GM12878 (cell line): Measurements from ENCODE around the gene RAP1A. TPM values are rescaled to one million over a fixed set of nuclear protein-coding genes. Genes with fewer than 3 reads are reported as not detected.
A peak's percentile ranks its signal among the peaks of the same experiment; 100 is the strongest.

ENCODE experiments used
- FOXK2 ChIP-seq: fragments of 450-650 bp; IDR thresholded peaks from 2 replicates; pipeline ENCODE4 v1.6.1; 2017; ENCODE audit warnings: mild to moderate bottlenecking, moderate library complexity
- FOXM1 ChIP-seq: IDR thresholded peaks from 2 replicates; pipeline ENCODE4 v1.6.1; 2012; ENCODE audit warnings: low read depth, mild to moderate bottlenecking, inconsistent platforms, low read length, moderate library complexity
- LARP7 ChIP-seq: fragments of 450-650 bp; IDR thresholded peaks from 2 replicates; pipeline ENCODE4 v1.6.1; 2017; ENCODE audit warnings: mild to moderate bottlenecking
- MTA2 ChIP-seq: fragments of 450-650 bp; IDR thresholded peaks from 2 replicates; pipeline ENCODE4 v1.6.1; 2016; ENCODE audit warnings: low read depth, mild to moderate bottlenecking, moderate library complexity
- NR2F1 ChIP-seq: fragments of 450-650 bp; conservative IDR thresholded peaks from 2 replicates; pipeline ENCODE4 v1.6.1; 2017; ENCODE audit warnings: mild to moderate bottlenecking
- POLR2A ChIP-seq: IDR thresholded peaks from 2 replicates; pipeline ENCODE4 v1.6.1; 2011; ENCODE audit warnings: low read depth, mild to moderate bottlenecking, low read length
- POLR2AphosphoS5 ChIP-seq: IDR thresholded peaks from 2 replicates; pipeline ENCODE4 v1.6.1; 2011; ENCODE audit warnings: mild to moderate bottlenecking, low read length, inconsistent platforms
- RBBP5 ChIP-seq: fragments of 200-600 bp; sonication (generic); conservative IDR thresholded peaks from 2 replicates; pipeline ENCODE4 v1.6.1; 2016
- SIX5 ChIP-seq: IDR thresholded peaks from 2 replicates; pipeline ENCODE4 v1.6.1; 2011; ENCODE audit warnings: mild to moderate bottlenecking, low read depth, low read length, moderate library complexity; ENCODE audit not compliant: severe bottlenecking
- SMARCA5 ChIP-seq: fragments of 450-650 bp; IDR thresholded peaks from 2 replicates; pipeline ENCODE4 v1.6.1; 2017; ENCODE audit warnings: mild to moderate bottlenecking
- ZNF217 ChIP-seq: fragments of 450-650 bp; IDR thresholded peaks from 2 replicates; pipeline ENCODE4 v1.6.1; 2017; ENCODE audit warnings: antibody characterized with exemption, mild to moderate bottlenecking
- ZNF622 ChIP-seq: fragments of 450-650 bp; IDR thresholded peaks from 2 replicates; pipeline ENCODE4 v1.6.1; 2017; ENCODE audit warnings: mild to moderate bottlenecking, inconsistent platforms
- ZZZ3 ChIP-seq: IDR thresholded peaks from 2 replicates; pipeline ENCODE4 v1.6.1; 2011; ENCODE audit warnings: low read depth; ENCODE audit not compliant: control insufficient read depth, insufficient read length
- polyA plus RNA-seq, 11 experiments: library from polyadenylated mRNA; depleted of rRNA in 4 of 11; unstranded in 6 of 11; stranded (reverse) in 5 of 11; fragments of >200 nt; fragmentation: Nextera tagmentation in 4 of 11; fragmentation: Illumina TruSeq in 1 of 11; extraction: Ambion mirVana in 4 of 11; extraction: Trizol in 1 of 11; gene quantifications; 1 replicate in 1 of 11; 2 replicates in 10 of 11; pipeline versions ENCODE4 v1.2.1 to v1.2.3, GENCODE V29; 2011 to 2016; ENCODE audit warnings: inconsistent platforms in 2 of 11, missing spikeins in 2 of 11, low read depth in 1 of 11
- total RNA-seq, 4 experiments: library from RNA; depleted of rRNA in 3 of 4; stranded (reverse); fragments of >200 nt in 3 of 4; fragmentation: Illumina TruSeq in 1 of 4; extraction: Trizol in 1 of 4; gene quantifications; 2 replicates each; pipeline versions ENCODE4 v1.2.1 to v1.2.3, GENCODE V29; 2013 to 2021
- TF ChIP-seq, protein P1 (sequence below): fragments of 450-650 bp; IDR thresholded peaks from 2 replicates; pipeline ENCODE4 v1.6.1; 2017; ENCODE audit warnings: mild to moderate bottlenecking, low read depth, inconsistent platforms; ENCODE audit not compliant: poor library complexity, severe bottlenecking
- TF ChIP-seq, protein P2 (sequence below), 3 experiments: IDR thresholded peaks in 2 of 3; conservative IDR thresholded peaks in 1 of 3; 2 replicates each; pipeline ENCODE4 v1.5.1; 2011; ENCODE audit warnings: low read depth in 3 of 3, low read length in 3 of 3, mild to moderate bottlenecking in 3 of 3, control low read depth in 2 of 3, moderate library complexity in 2 of 3, inconsistent platforms in 1 of 3, mixed read lengths in 1 of 3; ENCODE audit not compliant: control insufficient read depth in 2 of 3, insufficient read depth in 1 of 3; ENCODE audit errors: extremely low read depth in 1 of 3
- TF ChIP-seq, protein P3 (sequence below): fragments of 450-650 bp; formaldehyde crosslinking; IDR thresholded peaks from 2 replicates; pipeline ENCODE4 v1.5.0; 2022; ENCODE audit warnings: mild to moderate bottlenecking, missing genetic modification characterization
- TF ChIP-seq, protein P4 (sequence below): fragments of 450-650 bp; formaldehyde crosslinking; IDR thresholded peaks from 2 replicates; pipeline ENCODE4 v1.4.0; 2022; ENCODE audit warnings: mild to moderate bottlenecking, moderate library complexity
- TF ChIP-seq, protein P5 (sequence below): IDR thresholded peaks from 2 replicates; pipeline ENCODE4 v1.6.1; 2011; ENCODE audit warnings: borderline replicate concordance, low read depth, mild to moderate bottlenecking, moderate library complexity, low read length; ENCODE audit not compliant: insufficient read depth, poor library complexity, severe bottlenecking

The RAP1A gene
- total and polyA plus RNA-seq, 10 of the 15 experiments (the other 5 are each of a cell fraction or from before 2014, with no cell fraction given): 38.4 to 213 (median 86.0) TPM

DNA sequence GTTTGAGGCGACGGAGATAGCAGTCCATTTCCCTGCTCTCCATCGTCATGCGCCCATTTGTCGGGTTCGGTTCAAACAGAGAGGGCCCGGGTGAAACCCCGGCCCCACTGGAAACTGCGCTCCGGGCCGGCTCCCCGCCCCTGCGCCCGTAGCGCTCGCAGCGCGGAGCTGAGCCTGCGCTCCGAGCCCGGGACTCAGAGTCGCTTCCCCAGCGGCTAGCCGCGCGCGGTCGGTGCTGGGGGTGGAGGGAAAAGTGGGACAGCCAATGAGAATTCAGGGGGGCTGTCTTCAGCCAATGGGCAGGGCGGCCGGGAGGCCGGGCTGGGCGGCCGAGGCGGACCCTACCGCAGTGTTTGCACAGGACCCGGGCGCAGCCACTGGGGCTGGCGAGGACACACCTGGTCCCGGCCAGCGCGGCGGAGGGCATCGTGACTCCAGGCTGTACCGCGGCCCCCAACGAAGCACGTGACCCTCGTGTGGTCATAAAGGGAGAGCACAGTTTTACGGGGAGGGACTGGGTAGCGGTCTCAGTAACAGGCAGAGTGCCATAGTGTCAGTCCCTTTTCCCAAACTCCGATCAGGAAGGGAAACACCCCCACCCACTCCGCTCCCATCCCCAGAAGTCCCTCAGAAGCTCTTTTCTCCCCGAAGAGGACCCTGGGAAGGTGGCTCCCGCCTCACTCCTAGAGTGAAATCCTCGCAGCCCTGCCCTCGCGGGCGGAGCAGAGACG, 119.8 kb downstream of the RAP1A start, which contains the start of gene INKA2 (continued):
- TF ChIP-seq MTA2: no peak
- 0 out of 2 replicates have a peak, but pooled peaks have one; percentile 13 for TF ChIP-seq FOXK2
- TF ChIP-seq POLR2A: peak; percentile 41; the same call in 1 of the 2 replicates
- TF ChIP-seq POLR2AphosphoS5: no peak
- TF ChIP-seq, protein P1, sequence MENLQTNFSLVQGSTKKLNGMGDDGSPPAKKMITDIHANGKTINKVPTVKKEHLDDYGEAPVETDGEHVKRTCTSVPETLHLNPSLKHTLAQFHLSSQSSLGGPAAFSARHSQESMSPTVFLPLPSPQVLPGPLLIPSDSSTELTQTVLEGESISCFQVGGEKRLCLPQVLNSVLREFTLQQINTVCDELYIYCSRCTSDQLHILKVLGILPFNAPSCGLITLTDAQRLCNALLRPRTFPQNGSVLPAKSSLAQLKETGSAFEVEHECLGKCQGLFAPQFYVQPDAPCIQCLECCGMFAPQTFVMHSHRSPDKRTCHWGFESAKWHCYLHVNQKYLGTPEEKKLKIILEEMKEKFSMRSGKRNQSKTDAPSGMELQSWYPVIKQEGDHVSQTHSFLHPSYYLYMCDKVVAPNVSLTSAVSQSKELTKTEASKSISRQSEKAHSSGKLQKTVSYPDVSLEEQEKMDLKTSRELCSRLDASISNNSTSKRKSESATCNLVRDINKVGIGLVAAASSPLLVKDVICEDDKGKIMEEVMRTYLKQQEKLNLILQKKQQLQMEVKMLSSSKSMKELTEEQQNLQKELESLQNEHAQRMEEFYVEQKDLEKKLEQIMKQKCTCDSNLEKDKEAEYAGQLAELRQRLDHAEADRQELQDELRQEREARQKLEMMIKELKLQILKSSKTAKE: no peak
- TF ChIP-seq, protein P2, sequence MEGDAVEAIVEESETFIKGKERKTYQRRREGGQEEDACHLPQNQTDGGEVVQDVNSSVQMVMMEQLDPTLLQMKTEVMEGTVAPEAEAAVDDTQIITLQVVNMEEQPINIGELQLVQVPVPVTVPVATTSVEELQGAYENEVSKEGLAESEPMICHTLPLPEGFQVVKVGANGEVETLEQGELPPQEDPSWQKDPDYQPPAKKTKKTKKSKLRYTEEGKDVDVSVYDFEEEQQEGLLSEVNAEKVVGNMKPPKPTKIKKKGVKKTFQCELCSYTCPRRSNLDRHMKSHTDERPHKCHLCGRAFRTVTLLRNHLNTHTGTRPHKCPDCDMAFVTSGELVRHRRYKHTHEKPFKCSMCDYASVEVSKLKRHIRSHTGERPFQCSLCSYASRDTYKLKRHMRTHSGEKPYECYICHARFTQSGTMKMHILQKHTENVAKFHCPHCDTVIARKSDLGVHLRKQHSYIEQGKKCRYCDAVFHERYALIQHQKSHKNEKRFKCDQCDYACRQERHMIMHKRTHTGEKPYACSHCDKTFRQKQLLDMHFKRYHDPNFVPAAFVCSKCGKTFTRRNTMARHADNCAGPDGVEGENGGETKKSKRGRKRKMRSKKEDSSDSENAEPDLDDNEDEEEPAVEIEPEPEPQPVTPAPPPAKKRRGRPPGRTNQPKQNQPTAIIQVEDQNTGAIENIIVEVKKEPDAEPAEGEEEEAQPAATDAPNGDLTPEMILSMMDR (IDR thresholded peaks at IDR 0.05 in 2 of 3, conservative IDR thresholded peaks at IDR 0.05 in 1 of 3; ENCODE audit: control insufficient read depth in 2 of 3, extremely low read depth in 1 of 3, insufficient read depth in 1 of 3, low read depth in 3 of 3, low read length in 3 of 3): peak in 1 of 3 experiments; percentile 11; a peak in 1 of 6 replicates
- no peak for TF ChIP-seq RBBP5
- TF ChIP-seq FOXM1: no peak
- TF ChIP-seq ZNF217: no peak
- TF ChIP-seq NR2F1: no peak
- TF ChIP-seq, protein P3, sequence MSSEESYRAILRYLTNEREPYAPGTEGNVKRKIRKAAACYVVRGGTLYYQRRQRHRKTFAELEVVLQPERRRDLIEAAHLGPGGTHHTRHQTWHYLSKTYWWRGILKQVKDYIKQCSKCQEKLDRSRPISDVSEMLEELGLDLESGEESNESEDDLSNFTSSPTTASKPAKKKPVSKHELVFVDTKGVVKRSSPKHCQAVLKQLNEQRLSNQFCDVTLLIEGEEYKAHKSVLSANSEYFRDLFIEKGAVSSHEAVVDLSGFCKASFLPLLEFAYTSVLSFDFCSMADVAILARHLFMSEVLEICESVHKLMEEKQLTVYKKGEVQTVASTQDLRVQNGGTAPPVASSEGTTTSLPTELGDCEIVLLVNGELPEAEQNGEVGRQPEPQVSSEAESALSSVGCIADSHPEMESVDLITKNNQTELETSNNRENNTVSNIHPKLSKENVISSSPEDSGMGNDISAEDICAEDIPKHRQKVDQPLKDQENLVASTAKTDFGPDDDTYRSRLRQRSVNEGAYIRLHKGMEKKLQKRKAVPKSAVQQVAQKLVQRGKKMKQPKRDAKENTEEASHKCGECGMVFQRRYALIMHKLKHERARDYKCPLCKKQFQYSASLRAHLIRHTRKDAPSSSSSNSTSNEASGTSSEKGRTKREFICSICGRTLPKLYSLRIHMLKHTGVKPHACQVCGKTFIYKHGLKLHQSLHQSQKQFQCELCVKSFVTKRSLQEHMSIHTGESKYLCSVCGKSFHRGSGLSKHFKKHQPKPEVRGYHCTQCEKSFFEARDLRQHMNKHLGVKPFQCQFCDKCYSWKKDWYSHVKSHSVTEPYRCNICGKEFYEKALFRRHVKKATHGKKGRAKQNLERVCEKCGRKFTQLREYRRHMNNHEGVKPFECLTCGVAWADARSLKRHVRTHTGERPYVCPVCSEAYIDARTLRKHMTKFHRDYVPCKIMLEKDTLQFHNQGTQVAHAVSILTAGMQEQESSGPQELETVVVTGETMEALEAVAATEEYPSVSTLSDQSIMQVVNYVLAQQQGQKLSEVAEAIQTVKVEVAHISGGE: no peak
- 0 out of 2 replicates have a peak, but pooled peaks have one; percentile 47 for TF ChIP-seq LARP7
- no peak for TF ChIP-seq SMARCA5
- TF ChIP-seq SIX5: no peak
- TF ChIP-seq ZNF622: no peak
- TF ChIP-seq, protein P4, sequence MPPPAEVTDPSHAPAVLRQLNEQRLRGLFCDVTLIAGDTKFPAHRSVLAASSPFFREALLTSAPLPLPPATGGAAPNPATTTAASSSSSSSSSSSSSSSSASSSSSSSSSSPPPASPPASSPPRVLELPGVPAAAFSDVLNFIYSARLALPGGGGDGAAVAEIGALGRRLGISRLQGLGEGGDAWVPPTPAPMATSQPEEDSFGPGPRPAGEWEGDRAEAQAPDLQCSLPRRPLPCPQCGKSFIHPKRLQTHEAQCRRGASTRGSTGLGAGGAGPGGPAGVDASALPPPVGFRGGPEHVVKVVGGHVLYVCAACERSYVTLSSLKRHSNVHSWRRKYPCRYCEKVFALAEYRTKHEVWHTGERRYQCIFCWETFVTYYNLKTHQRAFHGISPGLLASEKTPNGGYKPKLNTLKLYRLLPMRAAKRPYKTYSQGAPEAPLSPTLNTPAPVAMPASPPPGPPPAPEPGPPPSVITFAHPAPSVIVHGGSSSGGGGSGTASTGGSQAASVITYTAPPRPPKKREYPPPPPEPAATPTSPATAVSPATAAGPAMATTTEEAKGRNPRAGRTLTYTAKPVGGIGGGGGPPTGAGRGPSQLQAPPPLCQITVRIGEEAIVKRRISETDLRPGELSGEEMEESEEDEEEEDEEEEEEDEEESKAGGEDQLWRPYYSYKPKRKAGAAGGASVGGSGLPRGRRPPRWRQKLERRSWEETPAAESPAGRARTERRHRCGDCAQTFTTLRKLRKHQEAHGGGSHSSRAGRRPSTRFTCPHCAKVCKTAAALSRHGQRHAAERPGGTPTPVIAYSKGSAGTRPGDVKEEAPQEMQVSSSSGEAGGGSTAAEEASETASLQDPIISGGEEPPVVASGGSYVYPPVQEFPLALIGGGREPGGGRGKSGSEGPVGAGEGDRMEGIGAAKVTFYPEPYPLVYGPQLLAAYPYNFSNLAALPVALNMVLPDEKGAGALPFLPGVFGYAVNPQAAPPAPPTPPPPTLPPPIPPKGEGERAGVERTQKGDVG (CRISPR knock-in tag): no peak
- TF ChIP-seq, protein P5, sequence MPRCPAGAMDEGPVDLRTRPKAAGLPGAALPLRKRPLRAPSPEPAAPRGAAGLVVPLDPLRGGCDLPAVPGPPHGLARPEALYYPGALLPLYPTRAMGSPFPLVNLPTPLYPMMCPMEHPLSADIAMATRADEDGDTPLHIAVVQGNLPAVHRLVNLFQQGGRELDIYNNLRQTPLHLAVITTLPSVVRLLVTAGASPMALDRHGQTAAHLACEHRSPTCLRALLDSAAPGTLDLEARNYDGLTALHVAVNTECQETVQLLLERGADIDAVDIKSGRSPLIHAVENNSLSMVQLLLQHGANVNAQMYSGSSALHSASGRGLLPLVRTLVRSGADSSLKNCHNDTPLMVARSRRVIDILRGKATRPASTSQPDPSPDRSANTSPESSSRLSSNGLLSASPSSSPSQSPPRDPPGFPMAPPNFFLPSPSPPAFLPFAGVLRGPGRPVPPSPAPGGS: no peak
- no peak for TF ChIP-seq ZZZ3
